ENCODE data around the gene TTC27.

The TTC27 gene

GRCh38 chr2:32702303-32703064, 74.6 kb downstream of the TTC27 start:
- Histone ChIP-seq H3K27me3 (ENCODE audit: control insufficient read depth in 1 of 2, insufficient read depth in 2 of 2, low read length in 2 of 2) (no peaks in the 10 kb centered on the region), H3K27ac (ENCODE audit: low read length) (no peak overlapping the region), H3K4me1 (ENCODE audit: control insufficient read depth, insufficient read depth, low read length) (no peaks in the 10 kb centered on the region), H3K9me3 (ENCODE audit: control insufficient read depth in 2 of 2, low read length in 2 of 2) (no peaks in the 10 kb centered on the region), H3K9ac (ENCODE audit: low read length in 2 of 2) (no peak overlapping the region), H3K36me3 (ENCODE audit: control insufficient read depth in 2 of 2, insufficient read depth in 2 of 2, low read length in 2 of 2) (peaks cover 4% of the 10 kb centered on the region in 2 donors), H3K4me3 (ENCODE audit: low read length in 2 of 2) (no peak overlapping the region)

- Histone ChIP-seq H3K9ac (ENCODE audit: low read length in 2 of 2) (no peak overlapping the region), H3K27me3 (ENCODE audit: control insufficient read depth in 1 of 2, insufficient read depth in 2 of 2, low read length in 2 of 2) (no peaks in the 10 kb centered on the region), H3K4me1 (ENCODE audit: control insufficient read depth, insufficient read depth, low read length) (peaks cover 3% of the 10 kb centered on the region), H3K27ac (ENCODE audit: low read length) (no peak overlapping the region), H3K36me3 (ENCODE audit: control insufficient read depth in 2 of 2, insufficient read depth in 2 of 2, low read length in 2 of 2) (peaks cover 2 to 4% of the 10 kb centered on the region in 2 donors), H3K4me3 (ENCODE audit: low read length in 2 of 2) (no peak overlapping the region), H3K9me3 (ENCODE audit: control insufficient read depth in 2 of 2, low read length in 2 of 2) (no peaks in the 10 kb centered on the region)
These were observed 79.1 kb downstream of the TTC27 start for GRCh38 chr2:32706815-32707579.

GRCh38 chr2:32711219-32711618, 83.4 kb downstream of the TTC27 start:
- Histone ChIP-seq H3K4me3 (ENCODE audit: low read length in 2 of 2) (no peak overlapping the region), H3K27ac (ENCODE audit: low read length) (no peak overlapping the region), H3K9ac (ENCODE audit: low read length in 2 of 2) (no peak overlapping the region), H3K9me3 (ENCODE audit: control insufficient read depth in 2 of 2, low read length in 2 of 2) (no peaks in the 10 kb centered on the region), H3K36me3 (ENCODE audit: control insufficient read depth in 2 of 2, insufficient read depth in 2 of 2, low read length in 2 of 2) (no peaks in the 10 kb centered on the region), H3K27me3 (ENCODE audit: control insufficient read depth in 1 of 2, insufficient read depth in 2 of 2, low read length in 2 of 2) (no peaks in the 10 kb centered on the region), H3K4me1 (ENCODE audit: control insufficient read depth, insufficient read depth, low read length) (peaks cover 3% of the 10 kb centered on the region)

- Histone ChIP-seq H3K27ac (ENCODE audit: low read length) (no peak overlapping the region), H3K4me1 (ENCODE audit: control insufficient read depth, insufficient read depth, low read length) (peaks cover 3% of the 10 kb centered on the region), H3K9me3 (ENCODE audit: control insufficient read depth in 2 of 2, low read length in 2 of 2) (no peaks in the 10 kb centered on the region), H3K4me3 (ENCODE audit: low read length in 2 of 2) (no peak overlapping the region), H3K27me3 (ENCODE audit: control insufficient read depth in 1 of 2, insufficient read depth in 2 of 2, low read length in 2 of 2) (no peaks in the 10 kb centered on the region), H3K9ac (ENCODE audit: low read length in 2 of 2) (no peak overlapping the region), H3K36me3 (ENCODE audit: control insufficient read depth in 2 of 2, insufficient read depth in 2 of 2, low read length in 2 of 2) (no peaks in the 10 kb centered on the region)
These were observed 84.2 kb downstream of the TTC27 start for GRCh38 chr2:32711908-32712501.

GRCh38 chr2:32712870-32713269, 85.0 kb downstream of the TTC27 start:
- Histone ChIP-seq H3K4me3 (ENCODE audit: low read length in 2 of 2) (no peak overlapping the region), H3K27me3 (ENCODE audit: control insufficient read depth in 1 of 2, insufficient read depth in 2 of 2, low read length in 2 of 2) (no peaks in the 10 kb centered on the region), H3K27ac (ENCODE audit: low read length) (no peak overlapping the region), H3K9ac (ENCODE audit: low read length in 2 of 2) (no peak overlapping the region), H3K36me3 (ENCODE audit: control insufficient read depth in 2 of 2, insufficient read depth in 2 of 2, low read length in 2 of 2) (no peaks in the 10 kb centered on the region), H3K9me3 (ENCODE audit: control insufficient read depth in 2 of 2, low read length in 2 of 2) (no peaks in the 10 kb centered on the region), H3K4me1 (ENCODE audit: control insufficient read depth, insufficient read depth, low read length) (peaks cover 3% of the 10 kb centered on the region)

GRCh38 chr2:32714521-32714920, 86.7 kb downstream of the TTC27 start:
- H3K4me3 ChIP-seq (ENCODE audit: low read length in 2 of 2): no peak overlapping the region
- no peak overlapping the region for H3K9ac ChIP-seq (ENCODE audit: low read length in 2 of 2)
- peaks cover 3% of the 10 kb centered on the region for H3K4me1 ChIP-seq (ENCODE audit: control insufficient read depth, insufficient read depth, low read length)
- H3K36me3 ChIP-seq (ENCODE audit: control insufficient read depth in 2 of 2, insufficient read depth in 2 of 2, low read length in 2 of 2): no peaks in the 10 kb centered on the region
- no peak overlapping the region for H3K27ac ChIP-seq (ENCODE audit: low read length)
- no peaks in the 10 kb centered on the region for H3K9me3 ChIP-seq (ENCODE audit: control insufficient read depth in 2 of 2, low read length in 2 of 2)
- H3K27me3 ChIP-seq (ENCODE audit: control insufficient read depth in 1 of 2, insufficient read depth in 2 of 2, low read length in 2 of 2): no peaks in the 10 kb centered on the region

- Histone ChIP-seq H3K36me3 (ENCODE audit: control insufficient read depth in 2 of 2, insufficient read depth in 2 of 2, low read length in 2 of 2) (no peaks in the 10 kb centered on the region), H3K9me3 (ENCODE audit: control insufficient read depth in 2 of 2, low read length in 2 of 2) (no peaks in the 10 kb centered on the region), H3K9ac (ENCODE audit: low read length in 2 of 2) (no peak overlapping the region), H3K27me3 (ENCODE audit: control insufficient read depth in 1 of 2, insufficient read depth in 2 of 2, low read length in 2 of 2) (no peaks in the 10 kb centered on the region), H3K4me3 (ENCODE audit: low read length in 2 of 2) (no peak overlapping the region), H3K4me1 (ENCODE audit: control insufficient read depth, insufficient read depth, low read length) (peaks cover 3% of the 10 kb centered on the region), H3K27ac (ENCODE audit: low read length) (no peak overlapping the region)
These were observed 87.6 kb downstream of the TTC27 start for GRCh38 chr2:32715391-32715841.

GRCh38 chr2:32715981-32716380, 88.1 kb downstream of the TTC27 start:
- no peaks in the 10 kb centered on the region for H3K27me3 ChIP-seq (ENCODE audit: control insufficient read depth in 1 of 2, insufficient read depth in 2 of 2, low read length in 2 of 2)
- H3K4me1 ChIP-seq (ENCODE audit: control insufficient read depth, insufficient read depth, low read length): peaks cover 3% of the 10 kb centered on the region

GRCh38 chr2:32716598-32716997, 88.7 kb downstream of the TTC27 start:
- H3K27ac ChIP-seq (ENCODE audit: low read length): no peak overlapping the region
- no peak overlapping the region for H3K4me3 ChIP-seq (ENCODE audit: low read length in 2 of 2)
- no peaks in the 10 kb centered on the region for H3K27me3 ChIP-seq (ENCODE audit: control insufficient read depth in 1 of 2, insufficient read depth in 2 of 2, low read length in 2 of 2)
- peaks cover 3% of the 10 kb centered on the region for H3K4me1 ChIP-seq (ENCODE audit: control insufficient read depth, insufficient read depth, low read length)
- H3K9ac ChIP-seq (ENCODE audit: low read length in 2 of 2): no peak overlapping the region
- no peaks in the 10 kb centered on the region for H3K9me3 ChIP-seq (ENCODE audit: control insufficient read depth in 2 of 2, low read length in 2 of 2)
- H3K36me3 ChIP-seq (ENCODE audit: control insufficient read depth in 2 of 2, insufficient read depth in 2 of 2, low read length in 2 of 2): no peaks in the 10 kb centered on the region

More at GRCh38 chr2:32715981-32716380, 88.1 kb downstream of the TTC27 start:
- Histone ChIP-seq H3K4me3 (ENCODE audit: low read length in 2 of 2) (no peak overlapping the region), H3K9me3 (ENCODE audit: control insufficient read depth in 2 of 2, low read length in 2 of 2) (no peaks in the 10 kb centered on the region), H3K9ac (ENCODE audit: low read length in 2 of 2) (no peak overlapping the region), H3K27ac (ENCODE audit: low read length) (no peak overlapping the region), H3K36me3 (ENCODE audit: control insufficient read depth in 2 of 2, insufficient read depth in 2 of 2, low read length in 2 of 2) (no peaks in the 10 kb centered on the region)

GRCh38 chr2:32718752-32719151, 90.9 kb downstream of the TTC27 start:
- no peak overlapping the region for H3K4me3 ChIP-seq (ENCODE audit: low read length in 2 of 2)
- no peaks in the 10 kb centered on the region for H3K36me3 ChIP-seq (ENCODE audit: control insufficient read depth in 2 of 2, insufficient read depth in 2 of 2, low read length in 2 of 2)
- no peaks in the 10 kb centered on the region for H3K27me3 ChIP-seq (ENCODE audit: control insufficient read depth in 1 of 2, insufficient read depth in 2 of 2, low read length in 2 of 2)
- H3K9me3 ChIP-seq (ENCODE audit: control insufficient read depth in 2 of 2, low read length in 2 of 2): no peaks in the 10 kb centered on the region
- H3K4me1 ChIP-seq (ENCODE audit: control insufficient read depth, insufficient read depth, low read length): no peaks in the 10 kb centered on the region
- H3K27ac ChIP-seq (ENCODE audit: low read length): no peak overlapping the region
- H3K9ac ChIP-seq (ENCODE audit: low read length in 2 of 2): no peak overlapping the region
